A549 (cell line): ENCODE measurements around the gene GATA2. TPM values are rescaled to one million over a fixed set of nuclear protein-coding genes. Genes with fewer than 3 reads are reported as not detected.

ENCODE experiments used
- ATAC-seq, 2 experiments: fragments of 200-7000 bp in 1 of 2; fragments of >200 bp in 1 of 2; cut with Nextera tagmentation in 1 of 2; cut with Tn5 transposase in 1 of 2; 3 replicates each; pipeline versions ENCODE4 v1.8.0 to v1.9.1; 2018 to 2020; ENCODE audit warnings: mild to moderate bottlenecking in 1 of 2, moderate library complexity in 1 of 2
- CTCF ChIA-PET: fragments of 300-600 bp; sonication (Branson Sonifier 250); formaldehyde crosslinking; extraction: SDS; loops from one replicate; lab custom pipeline; 2021; ENCODE audit warnings: antibody characterized with exemption, inconsistent platforms; lab: Yijun Ruan, JAX
- POLR2A ChIA-PET: fragments of 350-600 bp; formaldehyde crosslinking; extraction: SDS; loops from one replicate; lab custom pipeline; 2021; ENCODE audit warnings: antibody characterized with exemption, inconsistent platforms; lab: Yijun Ruan, JAX
- DNase-seq, 2 experiments: peaks; one replicate each; pipeline versions ENCODE4 v3.0.0 to v3.0.0-alpha.2; 2011 to 2016; ENCODE audit warnings: low read depth in 1 of 2, low spot score in 1 of 2
- FAIRE-seq: peaks from 2 replicates; lab custom pipeline; 2011; peaks lifted over from hg19 to GRCh38; lab: Jason Lieb, UNC
- H3K27ac ChIP-seq, 2 experiments: fragments of >200 bp; sonication (Bioruptor Twin); formaldehyde crosslinking; 3 replicates each; pipeline ENCODE4 v1.5.1; 2016 to 2017
- H3K4me1 ChIP-seq: fragments of >200 bp; sonication (Bioruptor Twin); formaldehyde crosslinking; 3 replicates; pipeline ENCODE4 v1.6.1; 2016
- H3K4me2 ChIP-seq: fragments of >200 bp; sonication (Bioruptor Twin); formaldehyde crosslinking; 3 replicates; pipeline ENCODE4 v1.6.1; 2016
- H3K4me3 ChIP-seq: fragments of >200 bp; sonication (Bioruptor Twin); formaldehyde crosslinking; 3 replicates; pipeline ENCODE4 v1.5.1; 2016
- H3K9me3 ChIP-seq: fragments of >200 bp; sonication (Bioruptor Twin); formaldehyde crosslinking; 3 replicates; pipeline ENCODE4 v1.6.1; 2016
- CHD4 ChIP-seq: fragments of 200-600 bp; sonication (generic); IDR thresholded peaks from 2 replicates; pipeline ENCODE4 v1.6.1; 2016; ENCODE audit warnings: antibody characterized with exemption, mild to moderate bottlenecking, borderline replicate concordance
- EHF ChIP-seq: fragments of 250-450 bp; sonication (Bioruptor Pico); IDR thresholded peaks from 2 replicates; pipeline ENCODE4 v1.5.0; 2020; ENCODE audit warnings: mild to moderate bottlenecking
- FOSL2 ChIP-seq, 2 experiments: fragments of 450-650 bp in 1 of 2; fragments of >200 bp in 1 of 2; sonication (Bioruptor Twin) in 1 of 2; formaldehyde crosslinking; IDR thresholded peaks; 2 replicates each; pipeline versions ENCODE4 v1.5.0 to v1.6.1; 2016 to 2020; ENCODE audit warnings: mild to moderate bottlenecking in 1 of 2, moderate library complexity in 1 of 2
- FOXS1 ChIP-seq: fragments of 250-450 bp; sonication (Bioruptor Pico); IDR thresholded peaks from 2 replicates; pipeline ENCODE4 v1.5.0; 2020; ENCODE audit warnings: mild to moderate bottlenecking, moderate library complexity
- GATA3 ChIP-seq: IDR thresholded peaks from 2 replicates; pipeline ENCODE4 v1.6.1; 2012; ENCODE audit warnings: borderline replicate concordance
- HEYL ChIP-seq: fragments of 250-450 bp; sonication (Bioruptor Pico); IDR thresholded peaks from 2 replicates; pipeline ENCODE4 v1.8.0; 2021; ENCODE audit warnings: mild to moderate bottlenecking, moderate library complexity
- HOXA7 ChIP-seq: fragments of 250-450 bp; sonication (Bioruptor Pico); IDR thresholded peaks from 2 replicates; pipeline ENCODE4 v1.5.0; 2020; ENCODE audit warnings: mild to moderate bottlenecking, moderate library complexity
- HOXB13 ChIP-seq: fragments of 250-450 bp; sonication (Bioruptor Pico); IDR thresholded peaks from 2 replicates; pipeline ENCODE4 v1.5.0; 2020; ENCODE audit warnings: low read depth, mild to moderate bottlenecking, moderate library complexity
- KDM1A ChIP-seq: fragments of 200-600 bp; sonication (generic); IDR thresholded peaks from 2 replicates; pipeline ENCODE4 v1.6.1; 2016; ENCODE audit warnings: low read depth, mild to moderate bottlenecking
- POLR2AphosphoS2 ChIP-seq: conservative IDR thresholded peaks from 2 replicates; pipeline ENCODE4 v1.6.1; 2012; ENCODE audit warnings: low read length, improper control_type of control experiment, inconsistent platforms
- RAD21 ChIP-seq, 2 experiments: fragments of >200 bp in 1 of 2; sonication (Bioruptor Twin) in 1 of 2; formaldehyde crosslinking in 1 of 2; IDR thresholded peaks in 1 of 2; conservative IDR thresholded peaks in 1 of 2; 2 replicates in 1 of 2; 3 replicates in 1 of 2; pipeline ENCODE4 v1.6.1; 2012 to 2018; ENCODE audit warnings: inconsistent platforms in 1 of 2
- RFX5 ChIP-seq: fragments of 450-650 bp; IDR thresholded peaks from 2 replicates; pipeline ENCODE4 v1.7.1; 2014; ENCODE audit warnings: antibody characterized with exemption, mild to moderate bottlenecking, moderate library complexity
- RNF2 ChIP-seq: fragments of 200-600 bp; sonication (generic); IDR thresholded peaks from 2 replicates; pipeline ENCODE4 v1.6.1; 2016; ENCODE audit warnings: low read depth, mild to moderate bottlenecking, antibody characterized with exemption, moderate library complexity, borderline replicate concordance
- SMC3 ChIP-seq: fragments of >200 bp; sonication (Bioruptor Twin); formaldehyde crosslinking; IDR thresholded peaks from 3 replicates; pipeline ENCODE4 v1.6.1; 2018; ENCODE audit warnings: inconsistent platforms
- SREBF2 ChIP-seq: fragments of 450-650 bp; IDR thresholded peaks from 2 replicates; pipeline ENCODE4 v1.6.1; 2014; ENCODE audit warnings: mild to moderate bottlenecking, moderate library complexity
- WGBS: methylation state at CpG from one replicate; pipeline ENCODE4 v1.1.6; 2017; ENCODE audit errors: missing lambda C conversion rate; 5-methylcytosine and 5-hydroxymethylcytosine counted together
- polyA plus RNA-seq, 4 experiments: library from polyadenylated mRNA; depleted of rRNA in 3 of 4; stranded (reverse); fragments of >200 nt; fragmentation: RNase III in 1 of 4; extraction: RNeasy Plus Mini Kit Qiagen cat#74134 plus additional on column Dnase treatment in 1 of 4; gene quantifications; 2 replicates in 3 of 4; 3 replicates in 1 of 4; pipeline ENCODE4 v1.2.3, GENCODE V29; 2011 to 2017
- TF ChIP-seq, protein P1 (sequence below): IDR thresholded peaks from 2 replicates; pipeline ENCODE4 v1.6.1; 2012; ENCODE audit warnings: low read depth, borderline replicate concordance
- TF ChIP-seq, protein P2 (sequence below): fragments of >200 bp; sonication (Bioruptor Twin); formaldehyde crosslinking; IDR thresholded peaks from 3 replicates; pipeline ENCODE4 v1.5.1; 2016
- TF ChIP-seq, protein P3 (sequence below): fragments of >200 bp; sonication (Bioruptor Twin); formaldehyde crosslinking; IDR thresholded peaks from 2 replicates; pipeline ENCODE4 v1.6.1; 2016
- TF ChIP-seq, protein P4 (sequence below): fragments of 200-600 bp; sonication (generic); IDR thresholded peaks from 2 replicates; pipeline ENCODE4 v1.6.1; 2016; ENCODE audit warnings: antibody characterized with exemption, mild to moderate bottlenecking, moderate library complexity
- TF ChIP-seq, protein P5 (sequence below): fragments of 450-650 bp; IDR thresholded peaks from 2 replicates; pipeline ENCODE4 v1.6.1; 2014; ENCODE audit warnings: antibody characterized with exemption

Gene GATA2
- polyA plus RNA-seq, 2 of the 4 experiments (the other 2 are of a cell fraction) = 0.68 to 4.9 TPM

DNA sequence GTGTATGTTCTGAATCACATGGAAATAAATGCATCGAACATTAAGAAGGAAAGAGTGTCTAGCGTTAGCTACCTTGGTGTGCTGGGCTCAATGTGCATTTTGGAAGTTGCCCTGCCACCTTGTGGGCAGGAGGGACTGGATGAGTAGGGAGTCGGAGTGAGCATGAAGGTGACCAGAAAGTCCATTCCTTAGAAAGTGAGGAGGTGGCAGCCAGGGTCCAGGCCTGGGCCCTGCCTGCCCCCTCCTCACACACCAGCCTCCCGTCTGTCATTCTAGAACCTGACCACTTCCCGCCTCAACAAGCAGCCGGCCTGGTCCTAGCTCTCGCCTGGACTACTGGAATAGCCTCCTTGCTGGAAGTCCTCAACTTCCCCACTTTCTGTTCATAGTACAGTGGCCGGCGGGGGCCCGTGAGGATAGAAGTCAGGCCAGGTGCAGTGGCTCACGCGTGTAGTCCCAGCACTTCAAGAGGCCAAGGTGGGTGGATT, 10.2 kb upstream of the GATA2 start:
- ChIA-PET POLR2A (no interaction called here), CTCF (interaction anchor here (0.9 to 1.9 kb wide), 3 partner anchors 21 to 333 kb away, joined by 3 to 7 read pairs (median 3); no protein-coding TSS in a partner anchor)
- Histone ChIP-seq H3K4me2 (no peak overlapping the region), H3K9me3 (no peaks in the 10 kb centered on the region), H3K4me3 (no peak overlapping the region), H3K4me1 (no peaks in the 10 kb centered on the region), H3K27ac (no peak overlapping the region)
- DNase-seq (peak in 1 of 2 experiments; percentile 35), FAIRE-seq (no peak), ATAC-seq (peak; percentile 32 to 77; a peak in 3 of 6 replicates)
- TF ChIP-seq CHD4 (no peak), SREBF2 (no peak), SMC3 (0 out of 3 replicates have a peak, but pooled peaks have one; percentile 6), POLR2AphosphoS2 (no peak), EHF (CRISPR knock-in tag) (no peak), RAD21 (conservative IDR thresholded peaks at IDR 0.05 in 1 of 2, IDR thresholded peaks at IDR 0.05 in 1 of 2) (peak in 1 of 2 experiments; percentile 41; a peak in 2 of 5 replicates)
- TF ChIP-seq, protein P1, sequence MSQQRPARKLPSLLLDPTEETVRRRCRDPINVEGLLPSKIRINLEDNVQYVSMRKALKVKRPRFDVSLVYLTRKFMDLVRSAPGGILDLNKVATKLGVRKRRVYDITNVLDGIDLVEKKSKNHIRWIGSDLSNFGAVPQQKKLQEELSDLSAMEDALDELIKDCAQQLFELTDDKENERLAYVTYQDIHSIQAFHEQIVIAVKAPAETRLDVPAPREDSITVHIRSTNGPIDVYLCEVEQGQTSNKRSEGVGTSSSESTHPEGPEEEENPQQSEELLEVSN = no peak
- TF ChIP-seq, protein P2, sequence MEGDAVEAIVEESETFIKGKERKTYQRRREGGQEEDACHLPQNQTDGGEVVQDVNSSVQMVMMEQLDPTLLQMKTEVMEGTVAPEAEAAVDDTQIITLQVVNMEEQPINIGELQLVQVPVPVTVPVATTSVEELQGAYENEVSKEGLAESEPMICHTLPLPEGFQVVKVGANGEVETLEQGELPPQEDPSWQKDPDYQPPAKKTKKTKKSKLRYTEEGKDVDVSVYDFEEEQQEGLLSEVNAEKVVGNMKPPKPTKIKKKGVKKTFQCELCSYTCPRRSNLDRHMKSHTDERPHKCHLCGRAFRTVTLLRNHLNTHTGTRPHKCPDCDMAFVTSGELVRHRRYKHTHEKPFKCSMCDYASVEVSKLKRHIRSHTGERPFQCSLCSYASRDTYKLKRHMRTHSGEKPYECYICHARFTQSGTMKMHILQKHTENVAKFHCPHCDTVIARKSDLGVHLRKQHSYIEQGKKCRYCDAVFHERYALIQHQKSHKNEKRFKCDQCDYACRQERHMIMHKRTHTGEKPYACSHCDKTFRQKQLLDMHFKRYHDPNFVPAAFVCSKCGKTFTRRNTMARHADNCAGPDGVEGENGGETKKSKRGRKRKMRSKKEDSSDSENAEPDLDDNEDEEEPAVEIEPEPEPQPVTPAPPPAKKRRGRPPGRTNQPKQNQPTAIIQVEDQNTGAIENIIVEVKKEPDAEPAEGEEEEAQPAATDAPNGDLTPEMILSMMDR = peak; percentile 18; the same call in 2 of the 3 replicates
- WGBS = 79% methylated on average over 12 of the region's 12 CpGs

DNA sequence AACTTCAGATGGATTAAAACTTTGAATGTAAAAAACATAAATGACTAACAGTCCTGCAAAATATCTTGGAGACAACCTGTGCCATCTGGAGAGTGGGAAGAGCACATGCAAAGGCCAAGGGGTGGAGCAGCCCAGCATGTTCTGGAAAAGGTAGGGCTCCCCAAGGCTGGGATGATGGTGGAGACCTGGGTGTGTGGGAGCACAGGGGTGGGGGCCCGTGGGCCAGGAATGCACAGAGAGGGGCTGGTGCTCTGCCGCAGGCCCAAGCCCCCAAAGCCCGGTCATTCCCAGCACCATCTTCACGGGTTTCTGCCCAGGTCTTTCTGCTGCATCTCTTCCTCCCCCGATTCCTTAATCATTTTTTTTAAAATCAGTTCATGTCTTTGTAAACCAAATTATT, 9.7 kb upstream of the GATA2 start:
- TF ChIP-seq, protein P3, sequence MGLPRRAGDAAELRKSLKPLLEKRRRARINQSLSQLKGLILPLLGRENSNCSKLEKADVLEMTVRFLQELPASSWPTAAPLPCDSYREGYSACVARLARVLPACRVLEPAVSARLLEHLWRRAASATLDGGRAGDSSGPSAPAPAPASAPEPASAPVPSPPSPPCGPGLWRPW = no peak
- POLR2A ChIA-PET = no interaction called here
- WGBS = 67% methylated on average over 5 of the region's 5 CpGs
- CTCF ChIA-PET = interaction anchor here (1.9 kb wide), 1 partner anchor 332 kb away, joined by 7 read pairs; no protein-coding TSS in a partner anchor
- no peak overlapping the region for H3K27ac ChIP-seq
- DNase-seq (no peak), FAIRE-seq (no peak), ATAC-seq (no peak)
- no peak overlapping the region for H3K4me2 ChIP-seq
- H3K4me1 ChIP-seq = no peaks in the 10 kb centered on the region
- H3K9me3 ChIP-seq = no peaks in the 10 kb centered on the region
- no peak overlapping the region for H3K4me3 ChIP-seq

DNA sequence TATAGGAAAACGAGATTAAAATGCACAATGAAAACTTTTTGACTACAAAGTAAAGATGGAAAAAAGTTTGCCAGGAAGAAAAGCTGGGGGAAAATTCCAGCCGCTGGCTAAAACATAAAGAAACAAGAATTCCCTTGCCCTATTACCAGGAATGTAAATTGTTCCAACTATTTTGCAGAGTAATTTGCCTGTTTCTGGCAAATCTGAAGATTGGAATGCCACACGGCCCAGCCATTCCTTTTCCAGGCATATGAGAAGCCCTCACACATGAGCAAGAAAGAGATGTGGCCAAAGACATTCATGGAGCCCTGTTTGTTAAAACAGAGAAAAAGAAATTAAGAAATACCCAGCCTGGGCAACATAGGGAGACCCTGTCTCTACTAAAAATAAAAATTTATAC, 8.4 kb upstream of the GATA2 start:
- H3K9me3 ChIP-seq = no peaks in the 10 kb centered on the region
- no peak overlapping the region for H3K27ac ChIP-seq
- ATAC-seq (no peak), DNase-seq (no peak), FAIRE-seq (no peak)
- ChIA-PET POLR2A (interaction anchor here (0.7 kb wide), 1 partner anchor 193 kb away, joined by 3 read pairs; no protein-coding TSS in a partner anchor), CTCF (interaction anchor here (1.4 to 1.5 kb wide), 2 partner anchors 76 to 107 kb away, joined by 5 read pairs; no protein-coding TSS in a partner anchor)
- TF ChIP-seq RAD21 (conservative IDR thresholded peaks at IDR 0.05 in 1 of 2, IDR thresholded peaks at IDR 0.05 in 1 of 2) (no peak), HEYL (CRISPR knock-in tag) (no peak), FOSL2 (IDR thresholded peaks at IDR 0.05) (no peak), FOSL2 (CRISPR knock-in tag; IDR thresholded peaks at IDR 0.05) (no peak), HOXA7 (CRISPR knock-in tag) (no peak), GATA3 (no peak), FOXS1 (no peak), HOXB13 (CRISPR knock-in tag) (no peak), RNF2 (no peak), RFX5 (no peak), KDM1A (no peak), CHD4 (no peak)
- TF ChIP-seq, protein P4, sequence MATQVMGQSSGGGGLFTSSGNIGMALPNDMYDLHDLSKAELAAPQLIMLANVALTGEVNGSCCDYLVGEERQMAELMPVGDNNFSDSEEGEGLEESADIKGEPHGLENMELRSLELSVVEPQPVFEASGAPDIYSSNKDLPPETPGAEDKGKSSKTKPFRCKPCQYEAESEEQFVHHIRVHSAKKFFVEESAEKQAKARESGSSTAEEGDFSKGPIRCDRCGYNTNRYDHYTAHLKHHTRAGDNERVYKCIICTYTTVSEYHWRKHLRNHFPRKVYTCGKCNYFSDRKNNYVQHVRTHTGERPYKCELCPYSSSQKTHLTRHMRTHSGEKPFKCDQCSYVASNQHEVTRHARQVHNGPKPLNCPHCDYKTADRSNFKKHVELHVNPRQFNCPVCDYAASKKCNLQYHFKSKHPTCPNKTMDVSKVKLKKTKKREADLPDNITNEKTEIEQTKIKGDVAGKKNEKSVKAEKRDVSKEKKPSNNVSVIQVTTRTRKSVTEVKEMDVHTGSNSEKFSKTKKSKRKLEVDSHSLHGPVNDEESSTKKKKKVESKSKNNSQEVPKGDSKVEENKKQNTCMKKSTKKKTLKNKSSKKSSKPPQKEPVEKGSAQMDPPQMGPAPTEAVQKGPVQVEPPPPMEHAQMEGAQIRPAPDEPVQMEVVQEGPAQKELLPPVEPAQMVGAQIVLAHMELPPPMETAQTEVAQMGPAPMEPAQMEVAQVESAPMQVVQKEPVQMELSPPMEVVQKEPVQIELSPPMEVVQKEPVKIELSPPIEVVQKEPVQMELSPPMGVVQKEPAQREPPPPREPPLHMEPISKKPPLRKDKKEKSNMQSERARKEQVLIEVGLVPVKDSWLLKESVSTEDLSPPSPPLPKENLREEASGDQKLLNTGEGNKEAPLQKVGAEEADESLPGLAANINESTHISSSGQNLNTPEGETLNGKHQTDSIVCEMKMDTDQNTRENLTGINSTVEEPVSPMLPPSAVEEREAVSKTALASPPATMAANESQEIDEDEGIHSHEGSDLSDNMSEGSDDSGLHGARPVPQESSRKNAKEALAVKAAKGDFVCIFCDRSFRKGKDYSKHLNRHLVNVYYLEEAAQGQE = no peak
- TF ChIP-seq, protein P5, sequence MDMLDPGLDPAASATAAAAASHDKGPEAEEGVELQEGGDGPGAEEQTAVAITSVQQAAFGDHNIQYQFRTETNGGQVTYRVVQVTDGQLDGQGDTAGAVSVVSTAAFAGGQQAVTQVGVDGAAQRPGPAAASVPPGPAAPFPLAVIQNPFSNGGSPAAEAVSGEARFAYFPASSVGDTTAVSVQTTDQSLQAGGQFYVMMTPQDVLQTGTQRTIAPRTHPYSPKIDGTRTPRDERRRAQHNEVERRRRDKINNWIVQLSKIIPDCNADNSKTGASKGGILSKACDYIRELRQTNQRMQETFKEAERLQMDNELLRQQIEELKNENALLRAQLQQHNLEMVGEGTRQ = no peak
- WGBS = 46% methylated on average over 3 of the region's 3 CpGs
- H3K4me2 ChIP-seq = no peak overlapping the region
- no peaks in the 10 kb centered on the region for H3K4me1 ChIP-seq
- H3K4me3 ChIP-seq = no peak overlapping the region
